Activated effector memory CD4-positive, alpha-beta T cell treated with anti-CD3 and anti-CD28 coated beads, Interleukin-2, amount 50 U/mL, for 16 hours (primary cell): ENCODE data around the gene SPON2.

Source experiments
- DNase-seq: peaks from one replicate; pipeline ENCODE4 v3.0.0-alpha.2; 2020

Gene SPON2

GRCh38 chr4:1208266-1208961 lies 36.0 kb upstream of the SPON2 start:
- DNase-seq: peak; percentile 69

GRCh38 chr4:1207603-1208265 lies 35.4 kb upstream of the SPON2 start:
- peak; percentile 58 for DNase-seq

DNA sequence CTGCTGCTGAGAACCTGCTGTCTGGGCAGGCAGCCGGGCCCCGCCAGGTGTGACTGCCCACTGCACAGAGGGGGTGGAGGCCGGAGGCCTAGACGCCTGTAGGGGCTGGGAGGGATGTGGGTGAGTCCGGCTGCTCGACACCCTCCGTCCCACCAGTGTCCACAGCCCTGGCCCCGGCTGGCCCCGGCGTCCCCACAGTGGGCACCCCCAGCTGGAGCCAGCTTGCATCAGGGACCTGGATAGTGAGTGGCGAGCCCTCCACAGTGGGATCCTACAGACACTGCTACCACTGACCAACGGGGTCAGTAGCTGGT lies 34.7 kb upstream of the SPON2 start:
- DNase-seq: peak; percentile 57

DNA sequence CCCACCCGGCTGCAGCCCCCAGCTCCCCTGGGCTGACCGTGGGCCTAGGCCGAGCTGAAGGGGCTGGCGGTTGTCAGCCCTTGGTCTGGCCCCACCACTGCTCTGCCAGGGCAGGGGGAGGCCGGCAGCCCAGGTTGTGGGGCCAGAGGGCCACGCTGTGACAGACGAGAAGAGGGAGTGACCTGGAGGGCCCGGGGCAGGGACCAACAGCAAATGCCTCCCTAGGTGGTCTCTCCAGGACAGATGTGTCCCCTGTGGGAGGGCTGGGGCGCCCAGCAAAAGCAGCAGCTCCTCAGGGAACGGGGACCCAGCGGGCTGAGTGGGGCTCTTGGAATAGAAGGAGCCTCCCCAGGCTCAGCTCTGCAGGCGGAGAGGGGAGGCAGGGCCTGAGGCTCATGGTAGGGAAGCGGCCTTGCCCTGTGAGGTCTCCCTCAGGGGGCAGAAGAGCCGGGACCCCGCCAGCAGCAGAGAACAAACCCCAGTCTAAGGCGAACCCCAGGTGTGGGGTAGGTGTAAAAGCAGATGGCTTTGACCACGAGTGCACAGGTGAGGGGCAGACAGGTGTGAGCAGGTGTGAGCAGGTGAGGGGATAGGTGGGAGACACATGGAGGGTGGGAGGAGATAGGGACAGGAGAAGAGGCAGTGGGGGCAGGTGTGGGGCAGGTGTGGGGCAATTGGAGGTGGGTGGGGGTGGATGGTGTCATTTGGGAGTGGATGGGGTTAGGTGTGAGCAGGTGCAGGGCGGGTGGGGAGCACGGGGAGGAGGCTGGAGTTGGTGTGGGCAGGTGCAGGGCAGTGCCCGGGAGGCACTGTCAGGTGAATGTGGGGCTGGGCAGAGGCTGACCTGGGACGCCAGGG lies 34.1 kb upstream of the SPON2 start:
- peak; percentile 55 for DNase-seq

DNA sequence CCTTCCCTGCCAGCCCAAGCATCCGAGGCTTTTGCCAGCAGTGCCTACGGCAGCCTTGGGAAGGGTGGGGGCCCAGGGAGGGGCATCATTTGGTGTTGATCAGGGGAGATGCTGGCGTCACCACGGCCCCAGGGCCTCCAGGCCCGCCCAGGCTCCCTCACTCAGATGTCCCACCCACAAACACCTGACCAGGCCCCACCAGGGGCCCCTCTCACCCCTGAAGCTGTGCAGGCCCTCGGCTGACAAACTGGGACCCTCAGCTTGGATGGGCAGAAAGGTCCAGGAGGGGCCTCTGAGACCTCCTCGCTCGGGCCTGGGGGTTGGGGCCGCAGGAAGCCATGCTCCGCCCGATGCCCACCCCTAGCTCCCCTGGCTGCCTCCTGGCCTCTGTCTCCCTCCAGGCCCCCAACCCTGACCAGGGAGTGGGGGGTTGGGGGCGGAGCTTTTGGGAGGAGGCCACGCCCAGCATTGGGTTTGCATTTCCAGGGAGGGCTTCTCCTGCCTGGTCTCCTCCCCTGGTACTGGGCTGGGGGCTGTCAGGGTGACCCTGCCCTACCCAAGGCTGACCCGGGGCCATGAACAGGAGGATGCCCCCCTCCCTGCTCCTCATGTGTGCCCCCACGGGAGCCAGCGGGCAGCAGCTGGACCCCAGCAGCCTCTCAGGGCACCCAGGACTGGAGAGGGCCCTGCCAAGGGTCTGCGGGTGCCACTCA lies 33.4 kb upstream of the SPON2 start:
- DNase-seq: peak; percentile 62

GRCh38 chr4:1204828-1205585 lies 32.6 kb upstream of the SPON2 start:
- peak; percentile 57 for DNase-seq

DNA sequence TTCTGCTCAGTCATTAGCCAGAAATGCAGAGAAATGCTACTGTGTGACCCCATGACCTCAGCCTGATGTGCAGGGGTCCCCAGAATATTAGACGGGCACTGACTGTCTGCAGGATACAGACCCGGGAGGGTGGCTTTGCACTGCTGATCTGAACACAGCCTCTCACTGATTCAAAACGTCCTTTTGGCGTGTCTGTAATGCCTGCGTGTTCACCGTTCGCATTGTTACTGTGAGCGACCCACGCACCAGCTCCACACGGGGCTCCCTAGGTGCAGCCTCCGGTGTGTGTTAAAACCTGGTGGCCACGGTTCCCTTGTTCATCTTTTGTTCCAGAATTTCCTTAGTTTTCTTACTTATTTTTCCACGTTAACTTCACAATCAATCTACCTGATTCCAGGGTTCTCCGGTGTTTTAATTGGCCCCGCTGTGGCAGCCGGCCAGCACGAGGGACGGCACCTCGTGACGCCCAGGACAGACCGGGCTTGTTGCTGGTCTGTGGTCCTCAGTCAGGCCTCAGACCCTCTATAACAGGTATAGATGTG lies 32.0 kb upstream of the SPON2 start:
- DNase-seq: no peak

GRCh38 chr4:1203026-1203616 lies 30.7 kb upstream of the SPON2 start:
- DNase-seq: peak; percentile 57

GRCh38 chr4:1202526-1203011 lies 30.2 kb upstream of the SPON2 start:
- no peak for DNase-seq

DNA sequence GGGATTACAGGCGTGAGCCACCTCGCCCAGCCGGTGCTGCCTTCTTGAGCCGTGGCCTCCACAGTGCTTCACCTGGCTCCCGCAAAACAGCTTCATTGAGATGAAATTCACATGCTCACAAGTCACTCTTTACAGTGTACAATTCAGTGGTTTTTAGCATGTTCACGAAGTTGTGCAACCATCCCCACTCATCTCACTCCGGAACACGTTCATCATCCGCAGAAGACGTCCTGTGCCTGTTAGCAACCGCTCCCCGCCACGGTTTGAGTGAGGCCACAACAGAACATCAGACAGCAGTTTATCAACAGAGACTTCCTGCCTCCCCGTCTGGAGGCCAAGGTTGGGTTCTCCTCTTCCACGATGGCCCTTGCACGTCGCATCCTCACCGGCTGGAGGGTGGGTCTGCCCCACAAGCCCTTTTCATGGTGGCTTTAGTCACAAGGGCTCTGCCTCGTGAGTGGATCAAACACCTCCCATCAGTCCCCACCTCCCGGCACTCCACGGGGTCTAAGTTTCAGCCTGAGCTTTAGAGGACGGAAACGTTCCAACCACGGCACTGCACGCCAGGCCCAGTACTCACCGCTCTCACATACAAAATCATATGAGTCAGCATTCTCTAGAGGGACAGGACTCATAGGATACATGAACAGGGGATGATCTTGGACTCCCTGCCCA lies 29.6 kb upstream of the SPON2 start:
- peak; percentile 90 for DNase-seq

DNA sequence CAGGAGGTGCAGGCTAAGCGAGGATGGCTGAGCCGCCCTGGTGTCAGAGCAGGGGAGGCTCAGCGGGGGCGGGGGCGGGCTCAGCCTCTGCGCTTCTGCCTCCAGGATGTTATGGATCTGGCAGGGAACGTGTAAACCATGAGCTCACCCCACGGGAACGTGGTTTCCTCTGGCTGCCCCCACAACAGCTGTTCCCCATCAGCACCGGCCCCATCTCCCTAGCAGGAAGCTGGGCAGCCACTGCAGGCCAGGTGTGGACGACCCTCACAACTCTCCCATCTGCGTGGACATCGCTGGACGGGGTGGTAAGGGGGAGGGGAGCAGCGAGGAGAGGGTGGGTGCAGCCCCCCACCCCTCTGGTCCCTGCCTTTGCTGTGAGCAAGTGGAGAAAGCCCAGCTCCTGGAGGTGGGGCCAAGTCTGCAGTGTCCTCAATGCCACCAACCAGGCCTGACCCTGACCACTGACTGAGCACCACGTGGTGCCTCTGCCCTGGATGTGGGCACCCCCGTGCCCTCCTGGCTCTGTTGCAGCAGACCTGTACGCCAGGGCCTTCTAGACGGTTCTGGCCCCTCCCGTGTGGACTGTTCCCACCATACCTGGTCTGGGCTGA lies 28.1 kb upstream of the SPON2 start:
- peak; percentile 63 for DNase-seq

DNA sequence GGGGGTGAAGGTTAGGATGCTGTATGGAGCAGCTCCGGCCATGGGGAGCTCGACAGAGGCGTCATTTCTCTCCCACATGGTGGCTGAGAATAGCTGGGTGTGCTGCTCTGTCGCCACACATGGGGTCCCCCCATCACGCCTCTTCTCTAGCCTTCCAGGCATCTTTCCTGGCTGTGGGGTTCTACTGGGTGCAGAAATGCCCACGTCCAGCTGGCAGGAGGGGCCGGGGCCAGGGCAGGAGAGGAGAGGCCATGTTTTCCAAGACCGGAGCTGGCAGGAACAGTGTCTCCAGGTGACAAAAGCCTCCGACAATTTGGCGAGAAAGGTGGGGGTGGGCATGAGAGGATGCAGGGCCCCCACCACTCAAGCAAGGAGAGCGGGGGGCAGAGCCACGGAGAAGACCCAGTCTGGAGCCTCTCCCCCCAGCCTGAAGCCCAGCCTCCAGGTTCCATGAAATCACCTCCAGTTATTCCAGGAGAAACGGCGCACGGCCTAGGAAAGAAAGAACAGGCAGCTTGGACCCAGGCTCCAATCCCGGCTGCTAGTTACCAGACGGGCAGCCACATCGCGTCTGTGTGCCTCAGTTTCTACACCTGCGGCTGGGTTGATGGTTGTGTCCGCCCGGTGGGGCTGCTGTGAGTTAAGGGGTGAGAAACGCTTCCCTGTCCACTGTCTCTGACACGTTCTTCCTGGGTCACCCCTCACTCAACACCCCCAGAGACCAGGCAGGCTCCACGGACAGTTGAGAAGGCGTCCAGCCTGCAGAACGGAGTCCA lies 27.4 kb upstream of the SPON2 start:
- DNase-seq: peak; percentile 55

GRCh38 chr4:1198098-1198844 lies 25.9 kb upstream of the SPON2 start:
- no peak for DNase-seq

DNA sequence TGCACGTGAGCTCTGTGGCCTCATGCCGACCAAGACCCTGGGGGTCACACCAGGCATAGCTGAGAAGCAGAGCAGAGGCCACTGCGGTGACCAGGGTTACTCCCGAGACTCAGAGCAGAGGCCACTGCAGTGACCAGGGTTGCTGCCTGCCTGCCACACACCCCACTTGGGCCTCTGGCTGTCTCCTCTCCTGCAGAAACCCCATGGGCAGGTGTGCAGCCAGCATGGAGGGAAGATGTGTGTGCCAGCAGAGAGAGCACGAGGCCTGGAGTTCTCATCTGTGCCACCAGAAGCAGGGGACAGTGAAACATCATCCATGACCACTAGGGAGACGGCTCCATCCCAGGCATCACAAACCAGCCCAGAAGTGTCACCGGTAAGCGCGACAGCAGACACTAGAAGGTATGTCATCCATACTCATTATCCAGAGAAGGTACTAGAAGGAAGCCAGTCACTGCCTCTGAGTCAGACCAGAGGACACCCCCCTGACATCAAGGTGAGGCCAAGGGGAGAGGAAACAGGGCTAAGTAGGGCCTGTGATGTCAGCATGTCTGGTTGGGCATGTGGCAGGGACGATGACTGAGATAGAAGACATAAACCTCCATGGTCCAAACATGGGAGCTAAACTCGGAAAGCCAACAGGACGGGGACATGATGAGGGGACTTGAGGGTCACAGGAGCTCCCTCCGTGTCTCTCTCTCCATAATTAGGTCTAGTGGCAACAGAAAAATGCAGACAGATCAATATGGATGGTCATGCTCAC lies 24.2 kb upstream of the SPON2 start:
- DNase-seq: peak; percentile 54

DNA sequence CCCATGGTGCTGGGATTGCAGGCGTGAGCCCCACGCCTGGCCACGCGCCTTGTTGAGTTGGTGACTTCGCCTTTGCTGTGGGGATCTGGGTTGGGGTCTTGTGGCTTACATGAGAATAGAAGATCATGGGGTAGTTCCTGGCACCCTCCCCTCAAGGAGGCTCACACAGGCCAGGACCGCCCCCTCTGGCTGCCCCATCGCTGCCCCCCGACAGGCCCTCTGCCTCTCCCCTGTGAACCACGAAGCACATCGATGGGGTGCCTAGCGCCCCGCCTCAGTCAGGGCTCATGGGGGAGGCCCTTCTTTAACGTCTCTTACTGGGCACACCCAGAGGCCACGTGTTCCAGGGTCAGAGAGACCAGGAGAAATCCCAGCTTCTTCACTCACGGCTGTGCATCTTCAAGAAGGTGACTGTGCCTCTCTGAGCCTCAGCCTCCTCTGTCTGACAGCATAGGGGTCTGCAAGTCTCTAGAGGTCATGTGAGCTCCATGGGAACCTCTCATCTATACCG lies 23.6 kb upstream of the SPON2 start:
- DNase-seq: peak; percentile 44

DNA sequence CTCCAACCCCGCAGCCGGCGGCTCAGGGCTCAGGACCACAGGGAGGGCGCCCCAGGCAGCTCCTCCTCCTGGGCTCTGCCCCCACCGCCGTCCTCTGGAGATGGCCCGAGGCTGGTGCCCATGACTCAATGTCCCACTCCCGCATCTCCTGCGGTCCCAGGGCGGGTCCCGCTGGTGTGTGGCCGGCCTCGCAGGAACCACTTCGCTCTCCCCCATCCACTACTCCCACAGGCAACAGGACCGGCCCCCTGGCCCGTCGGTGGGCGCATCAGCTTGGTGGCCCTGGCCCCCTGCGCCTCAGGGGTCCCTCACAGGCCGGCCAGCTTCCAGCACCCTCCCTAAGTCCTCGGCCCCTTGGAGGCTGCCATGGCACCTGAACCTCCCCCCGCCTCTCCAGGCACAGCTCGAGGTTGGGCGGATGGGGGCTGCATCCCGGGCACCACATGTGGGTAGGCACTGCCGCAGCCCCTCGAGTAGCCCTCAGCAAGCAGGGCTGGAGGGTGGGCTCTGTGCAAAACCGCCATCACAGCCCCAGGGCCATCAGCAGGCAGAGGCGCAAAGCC lies 22.8 kb upstream of the SPON2 start:
- peak; percentile 48 for DNase-seq
